Measurements from ENCODE around the gene WDR3.
"Not testable (repeated sequence)": the region's sequence is repeated elsewhere in the genome, so short reads cannot be mapped to it uniquely, and the experiment has no call there.

The WDR3 gene

DNA sequence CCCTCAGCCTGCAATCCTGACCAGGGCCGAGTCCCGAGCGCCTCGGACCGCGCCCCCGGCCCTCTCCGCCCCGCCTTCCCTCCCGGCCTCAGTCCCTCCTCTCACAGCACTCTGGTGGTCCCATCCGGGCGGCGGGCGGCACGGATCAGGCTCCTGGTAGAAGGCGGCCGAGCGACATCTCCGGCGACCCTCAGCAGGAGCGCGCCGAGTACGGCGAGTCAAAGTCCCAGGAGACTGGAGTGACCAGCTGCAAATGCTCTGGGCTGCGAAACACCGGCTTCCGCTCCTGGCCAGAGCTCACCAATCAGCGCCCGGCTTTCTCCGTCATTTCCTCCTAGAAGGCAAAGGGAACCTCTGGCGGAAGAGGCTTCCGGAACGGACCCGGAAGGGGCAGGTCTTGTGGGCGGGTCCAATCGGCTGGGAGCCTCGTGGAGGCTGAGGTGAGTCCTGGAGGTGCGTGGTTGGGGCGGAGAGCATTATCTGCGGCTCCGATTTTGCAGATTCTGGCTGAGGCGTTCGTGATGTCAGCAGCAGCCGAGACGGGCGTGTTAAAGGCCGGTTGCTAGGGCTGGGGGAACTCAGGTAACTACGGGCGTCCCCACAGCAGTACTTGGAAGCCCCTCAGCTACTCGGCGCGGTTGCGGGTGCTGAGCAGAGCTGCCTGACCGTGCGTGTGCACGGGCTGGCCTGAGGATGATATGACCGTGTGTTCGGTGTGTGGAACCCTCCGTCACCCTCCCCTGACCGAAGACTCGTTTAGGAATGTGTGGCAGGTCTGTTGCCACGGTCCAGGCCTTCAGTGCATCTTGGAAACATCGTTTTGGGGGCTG, at the start of gene WDR3, which contains the start of gene GDAP2:
TSS of gene WDR3 (plus strand) at position 397 of the 830 bp plus-strand sequence. CDS start 3,581 bp downstream, outside the sequence.
TSS of gene GDAP2 (minus strand) at position 279 of the 830 bp plus-strand sequence. CDS start 9,264 bp downstream, outside the sequence.
- peak; percentile 94 for DNase-seq (ENCODE audit: low spot score)

DNA sequence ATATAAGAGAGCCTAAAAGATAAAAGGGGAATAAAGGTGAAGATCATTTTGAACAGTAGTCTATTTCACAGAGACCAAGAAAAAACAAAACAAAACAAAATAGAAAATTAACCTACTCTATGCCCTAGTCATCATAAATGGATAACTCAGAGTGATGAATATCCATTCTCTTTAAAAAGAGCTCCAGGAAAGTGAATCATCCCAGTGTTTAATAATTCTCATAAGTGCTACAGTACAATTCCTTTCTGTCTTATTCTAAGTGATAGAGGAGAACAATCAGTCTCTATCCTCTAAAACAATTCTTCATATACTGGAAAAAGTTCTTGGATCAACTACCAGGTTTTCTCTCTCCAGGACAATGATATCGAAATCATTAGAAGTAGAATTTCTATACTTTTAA, 45.9 kb upstream of the WDR3 start:
- DNase-seq (ENCODE audit: low spot score): no peak

GRCh38 chr1:117886101-117886795, 43.3 kb upstream of the WDR3 start:
- DNase-seq (ENCODE audit: low spot score): no peak

GRCh38 chr1:117890452-117890851, 39.1 kb upstream of the WDR3 start:
- no peak for DNase-seq (ENCODE audit: low spot score)

- DNase-seq (ENCODE audit: low spot score): no peak
Measured at GRCh38 chr1:117892512-117892911, 37.0 kb upstream of the WDR3 start.

- DNase-seq (ENCODE audit: low spot score): no peak
Measured at GRCh38 chr1:117894078-117894477, 35.5 kb upstream of the WDR3 start.

DNA sequence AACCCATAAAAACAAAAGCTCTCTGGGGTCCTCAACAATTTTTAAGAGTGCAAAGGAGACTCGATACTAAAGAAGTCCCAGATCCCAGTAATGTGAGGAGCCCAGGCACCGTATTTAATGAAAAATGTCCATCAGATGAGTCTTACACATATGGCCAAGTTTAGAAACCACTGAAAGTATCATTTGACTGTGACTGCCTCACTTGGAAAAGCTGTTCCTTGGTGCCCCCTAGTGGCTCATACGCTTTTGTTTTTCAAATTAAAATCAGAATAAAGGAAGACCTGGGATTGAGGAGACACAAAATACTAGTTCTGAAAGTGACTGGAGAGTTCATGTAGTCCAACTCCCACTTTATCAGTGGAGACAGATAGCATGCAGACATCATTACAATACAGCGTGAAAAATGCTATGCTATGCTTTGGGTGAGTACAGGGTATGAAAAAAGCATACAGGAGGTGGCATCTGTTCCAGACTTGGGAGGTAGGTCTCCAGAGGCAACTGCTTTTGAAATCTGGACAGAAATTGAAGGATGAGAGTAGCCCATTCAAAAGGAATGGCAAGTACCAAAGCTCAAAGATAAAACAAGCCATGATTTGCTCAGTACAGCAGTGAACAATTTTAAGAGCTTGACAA, 33.9 kb upstream of the WDR3 start:
- DNase-seq (ENCODE audit: low spot score): peak; percentile 53

DNA sequence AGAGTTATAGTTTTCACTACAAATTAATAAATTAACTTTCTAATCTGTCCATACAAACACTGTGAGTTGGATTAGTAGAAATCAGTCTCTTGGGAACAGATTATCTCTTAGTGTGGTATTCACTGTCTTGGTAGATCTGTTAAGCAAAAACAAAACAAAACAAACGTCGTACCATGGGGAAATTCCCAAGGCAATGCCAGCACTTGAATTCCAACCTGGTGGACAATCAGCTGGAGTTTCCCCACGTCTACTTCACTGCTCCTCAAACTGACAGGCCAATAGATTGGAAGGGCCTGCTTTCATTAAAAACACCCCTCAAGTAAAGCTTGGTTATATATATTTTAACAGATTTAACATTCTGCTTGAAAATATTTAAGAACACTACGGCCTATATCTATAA, 32.0 kb upstream of the WDR3 start:
- no peak for DNase-seq (ENCODE audit: low spot score)

- no peak for DNase-seq (ENCODE audit: low spot score)
Measured at GRCh38 chr1:117899801-117900200, 29.7 kb upstream of the WDR3 start.

GRCh38 chr1:117902944-117903343, 26.6 kb upstream of the WDR3 start:
- no peak for DNase-seq (ENCODE audit: low spot score)

GRCh38 chr1:117904485-117904884, 25.1 kb upstream of the WDR3 start:
- DNase-seq (ENCODE audit: low spot score): no peak

DNA sequence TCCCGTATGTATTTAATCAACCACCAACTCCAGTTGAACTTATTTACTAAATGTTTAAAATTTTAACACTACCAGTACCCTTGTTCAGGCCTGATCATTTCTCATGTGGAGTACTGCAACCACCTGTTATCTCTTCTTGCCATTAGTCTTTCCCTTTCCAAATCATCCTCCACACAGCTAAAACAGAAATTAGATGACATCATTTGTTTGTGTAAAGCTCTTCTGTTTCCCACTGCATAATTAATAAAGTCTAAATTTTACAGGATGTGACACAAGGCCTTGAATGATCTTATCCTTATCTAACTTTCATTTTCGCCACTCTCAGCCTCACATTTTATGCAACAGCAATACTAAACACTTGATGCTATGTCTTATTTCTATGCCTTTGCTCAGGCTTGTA, 24.5 kb upstream of the WDR3 start:
- no peak for DNase-seq (ENCODE audit: low spot score)

DNA sequence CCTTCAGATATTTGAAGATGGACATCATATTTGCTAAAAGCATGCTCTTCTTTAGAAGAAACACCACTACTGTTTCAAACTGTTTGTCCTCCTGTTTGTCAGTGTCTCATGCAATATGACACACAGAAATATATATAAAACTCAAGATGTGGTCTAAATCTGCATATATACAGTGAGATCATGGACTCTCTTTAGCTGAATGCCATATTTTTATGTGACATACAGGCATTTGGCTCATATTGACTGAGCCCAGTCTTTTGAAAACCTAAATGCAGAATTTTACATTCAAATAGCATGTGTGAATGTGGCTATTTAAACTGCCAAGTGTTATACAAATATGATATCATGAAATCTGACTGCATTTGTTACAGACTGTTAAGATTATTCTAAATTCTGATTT, 18.5 kb upstream of the WDR3 start:
- DNase-seq (ENCODE audit: low spot score): no peak

DNA sequence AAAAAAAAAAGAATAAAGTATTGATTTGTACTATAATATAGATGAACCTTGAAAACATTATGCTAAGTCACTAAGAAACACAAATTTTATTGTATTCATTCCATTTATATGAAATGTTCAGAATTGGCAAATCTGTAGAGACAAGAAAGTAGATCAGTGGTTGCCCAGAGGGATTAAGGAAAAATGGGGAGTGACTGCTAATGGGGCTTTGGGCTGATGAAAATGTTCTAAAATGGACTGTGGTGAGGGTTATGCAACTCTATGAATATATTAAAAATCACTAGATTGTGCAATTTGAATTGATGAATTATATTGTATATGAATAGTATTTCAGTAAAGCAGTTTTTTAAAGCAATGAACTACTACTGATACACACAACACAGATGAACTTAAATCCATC, 10.2 kb upstream of the WDR3 start:
- no peak for DNase-seq (ENCODE audit: low spot score)

DNA sequence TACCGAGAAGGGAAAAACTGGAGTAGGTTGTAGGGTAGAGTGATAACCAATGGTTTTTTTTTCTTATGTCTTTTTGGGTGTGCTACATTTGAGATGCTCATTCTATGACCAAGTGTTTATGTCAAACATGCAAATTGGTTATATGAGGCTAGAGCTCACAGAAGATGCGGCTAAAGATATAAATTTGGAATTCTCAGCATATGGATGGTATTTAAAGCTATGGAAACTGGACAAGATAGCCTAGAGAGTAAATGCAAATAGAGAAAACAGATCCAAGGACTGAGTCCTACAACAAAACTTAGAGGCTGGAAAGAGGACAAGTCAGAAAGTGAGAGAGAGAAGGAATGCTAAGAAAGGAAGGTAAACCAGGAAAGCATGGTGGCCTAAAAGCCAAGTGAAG, 7.5 kb upstream of the WDR3 start:
- DNase-seq (ENCODE audit: low spot score): no peak

DNA sequence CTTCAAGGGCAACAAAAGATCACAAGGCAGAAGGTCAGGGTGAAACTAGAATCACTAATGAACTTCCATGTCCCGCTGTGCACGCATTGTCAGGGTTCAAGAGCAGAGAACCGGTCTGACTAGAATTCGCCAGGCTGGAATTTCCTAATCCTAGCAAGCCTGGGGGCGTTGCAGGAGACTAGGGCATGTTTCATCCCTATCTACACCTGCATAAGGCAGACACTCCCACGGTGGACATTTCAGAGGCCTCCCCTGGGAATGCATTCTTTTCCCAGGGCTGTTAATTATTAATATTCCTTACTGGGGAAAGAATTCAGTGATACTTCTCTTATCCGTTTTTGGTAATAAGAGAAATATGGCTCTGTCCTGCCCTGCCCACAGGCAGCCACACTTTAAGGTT, 6.8 kb upstream of the WDR3 start:
- not testable (repeated sequence) for DNase-seq (ENCODE audit: low spot score)

DNA sequence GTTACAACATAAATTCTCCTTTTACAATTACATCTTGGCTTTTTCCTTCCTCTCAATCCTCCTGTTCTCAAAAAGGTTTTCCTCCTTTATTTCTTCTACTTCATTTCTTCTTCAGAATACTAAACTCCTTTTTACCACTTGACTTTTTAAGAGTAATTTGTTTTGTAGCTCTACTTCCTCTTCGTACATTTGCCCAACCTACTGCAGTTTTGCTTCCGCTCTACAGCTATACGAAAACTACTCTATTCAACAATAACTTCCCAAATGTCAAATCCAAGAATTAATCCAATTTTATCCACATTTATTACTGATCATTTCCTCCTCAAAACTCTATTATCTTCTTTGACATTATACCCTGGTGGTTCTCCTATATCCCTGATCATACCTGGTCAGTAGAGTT, 3.6 kb upstream of the WDR3 start:
- DNase-seq (ENCODE audit: low spot score): no peak

GRCh38 chr1:117928881-117929342, 627 bp upstream of the WDR3 start:
- DNase-seq (ENCODE audit: low spot score): peak; percentile 70

DNA sequence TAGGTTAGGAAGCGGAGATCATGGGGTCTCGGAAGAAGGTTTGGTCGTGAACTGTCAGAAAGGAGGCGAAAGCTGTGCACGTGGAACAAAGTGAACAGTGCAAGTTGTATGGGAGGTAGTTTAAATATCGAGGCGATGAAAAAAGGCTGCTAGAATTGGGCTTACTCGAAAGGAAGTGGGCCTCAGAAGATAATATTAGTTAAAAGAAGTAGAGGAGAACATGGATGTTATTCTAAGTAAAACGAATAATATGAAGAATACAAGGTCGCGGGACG, 571 bp downstream of the WDR3 start:
- DNase-seq (ENCODE audit: low spot score): no peak

- DNase-seq (ENCODE audit: low spot score): no peak
Measured at GRCh38 chr1:117930484-117930883, 945 bp downstream of the WDR3 start.

- no peak for DNase-seq (ENCODE audit: low spot score)
Measured at GRCh38 chr1:117932576-117932975, 3.0 kb downstream of the WDR3 start.

- DNase-seq (ENCODE audit: low spot score): no peak
Measured at GRCh38 chr1:117933769-117934168, 4.2 kb downstream of the WDR3 start.

DNA sequence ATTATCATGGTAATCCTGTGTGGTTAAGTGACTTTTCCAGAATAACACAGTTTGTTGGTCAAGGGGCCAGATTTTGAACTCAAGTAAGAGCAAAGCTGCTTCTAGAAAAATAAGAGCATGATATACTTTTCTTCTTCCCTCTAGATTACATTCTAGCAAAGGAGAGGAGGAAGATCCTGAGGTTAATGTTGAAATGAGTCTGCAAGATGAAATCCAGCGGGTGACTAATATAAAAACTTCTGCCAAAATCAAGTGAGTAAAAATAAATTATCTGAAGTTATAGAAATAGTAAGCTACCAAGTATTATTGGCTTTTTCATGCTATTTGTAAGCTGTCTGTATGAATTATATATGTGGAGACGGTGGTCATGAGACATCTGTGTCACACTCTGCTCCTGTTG, 12.8 kb downstream of the WDR3 start:
- no peak for DNase-seq (ENCODE audit: low spot score)
